NCI-H128 (cell line): ENCODE measurements around the gene EBP.

Experiments
- DNase-seq: peaks from one replicate; lab custom pipeline; 2025; ENCODE audit not compliant: unreplicated experiment; lab: John Stamatoyannopoulos, UW

EBP gene

GRCh38 chrX:48574270-48575266 is 53.0 kb downstream of the EBP start, which contains the start of gene RBM3:
TSS of gene RBM3 (plus strand) at chrX:48574484. CDS start at chrX:48575181, 697 bp downstream.
- DNase-seq, result peak; percentile 87

DNA sequence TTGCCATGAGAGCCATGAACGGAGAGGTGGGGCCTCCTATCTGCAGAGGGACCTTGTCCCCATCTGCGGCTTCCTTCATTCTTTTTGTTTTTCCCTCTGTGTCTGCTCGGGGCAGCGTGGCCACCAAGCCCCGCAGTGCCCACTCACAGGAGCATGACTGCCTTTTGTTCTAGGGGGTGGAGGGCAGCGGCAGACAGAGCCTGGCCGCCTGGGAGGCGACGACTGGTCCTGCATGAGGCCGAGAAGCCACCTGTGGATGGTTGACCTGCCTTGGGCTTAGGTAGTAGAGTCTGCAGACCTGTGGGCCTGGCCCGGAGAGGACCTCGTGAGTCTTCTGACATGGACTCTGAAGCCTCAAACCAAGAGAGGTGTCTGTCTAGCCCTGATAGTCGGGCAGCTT is 54.0 kb downstream of the EBP start:
- DNase-seq, result no peak

DNA sequence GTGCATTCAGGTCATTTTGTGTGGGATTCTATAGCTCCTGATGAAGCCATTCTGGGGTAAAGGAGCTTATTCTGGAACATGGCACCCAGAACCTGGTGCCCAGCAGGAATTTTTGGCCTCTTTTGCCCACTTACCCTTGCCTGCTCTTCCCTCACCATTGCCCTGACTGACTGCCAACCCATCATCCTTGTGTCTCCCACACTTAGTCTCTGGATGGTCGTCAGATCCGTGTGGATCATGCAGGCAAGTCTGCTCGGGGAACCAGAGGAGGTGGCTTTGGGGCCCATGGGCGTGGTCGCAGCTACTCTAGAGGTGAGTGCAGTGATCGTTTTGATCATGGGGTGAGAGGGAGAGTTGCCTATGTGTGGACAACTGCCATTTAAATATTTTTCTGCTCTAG is 54.5 kb downstream of the EBP start:
- DNase-seq, result no peak
